Liver (tissue), 9 donors: ENCODE results near the gene ZNF496. TPM values are rescaled to one million over a fixed set of nuclear protein-coding genes. Genes with fewer than 3 reads are reported as not detected.

Experiments
- DNase-seq: peaks from one replicate; pipeline ENCODE4 v3.0.0-alpha.2; 2017; ENCODE audit warnings: low spot score
- H3K27ac ChIP-seq, 2 donors: one replicate each; pipeline ENCODE4 v1.7.0; 2013; ENCODE audit warnings: inconsistent platforms in 2 of 2, low read length in 2 of 2, control low read depth in 1 of 2, low read depth in 1 of 2, mild to moderate bottlenecking in 1 of 2
- H3K27me3 ChIP-seq, 4 donors: one replicate each; pipeline versions ENCODE4 v1.6.1 to v1.7.0; 2013; ENCODE audit warnings: low read length in 3 of 4, inconsistent platforms in 1 of 4, mild to moderate bottlenecking in 1 of 4, moderate library complexity in 1 of 4; ENCODE audit not compliant: control insufficient read depth in 4 of 4, insufficient read depth in 4 of 4
- H3K36me3 ChIP-seq, 4 donors: one replicate each; pipeline versions ENCODE4 v1.6.1 to v1.7.0; 2013; ENCODE audit warnings: low read length in 3 of 4, mild to moderate bottlenecking in 3 of 4, low read depth in 1 of 4, moderate library complexity in 1 of 4; ENCODE audit not compliant: control insufficient read depth in 4 of 4, insufficient read depth in 3 of 4
- H3K4me1 ChIP-seq, 4 donors: one replicate each; pipeline versions ENCODE4 v1.6.1 to v1.7.0; 2013; ENCODE audit warnings: low read length in 3 of 4, mild to moderate bottlenecking in 3 of 4, moderate library complexity in 1 of 4; ENCODE audit not compliant: control insufficient read depth in 4 of 4, insufficient read depth in 4 of 4
- H3K4me3 ChIP-seq, 3 donors: one replicate each; pipeline versions ENCODE4 v1.6.1 to v1.7.0; 2013; ENCODE audit warnings: low read length in 3 of 3, control low read depth in 1 of 3, low read depth in 1 of 3, mild to moderate bottlenecking in 1 of 3
- H3K9ac ChIP-seq, 2 donors: one replicate each; pipeline ENCODE4 v1.7.0; 2013; ENCODE audit warnings: low read length in 2 of 2, mild to moderate bottlenecking in 2 of 2, moderate library complexity in 2 of 2, control low read depth in 1 of 2, low read depth in 1 of 2
- H3K9me3 ChIP-seq, 4 donors: one replicate each; pipeline versions ENCODE4 v1.6.1 to v1.7.0; 2013; ENCODE audit warnings: low read length in 3 of 4; ENCODE audit not compliant: control insufficient read depth in 4 of 4
- ATF3 ChIP-seq: IDR thresholded peaks from 2 replicates; pipeline ENCODE4 v1.6.1; 2016; ENCODE audit warnings: antibody characterized with exemption
- CTCF ChIP-seq: fragments of 150-350 bp; IDR thresholded peaks from 2 replicates; pipeline ENCODE4 v1.5.1; 2017; ENCODE audit warnings: improper control_type of control experiment, low read depth, low read length; ENCODE audit not compliant: missing input control
- EGR1 ChIP-seq, 2 donors: IDR thresholded peaks; 2 replicates each; pipeline ENCODE4 v1.6.1; 2016 to 2018; ENCODE audit warnings: antibody characterized with exemption in 2 of 2, low read depth in 2 of 2
- FOXA1 ChIP-seq: IDR thresholded peaks from 2 replicates; pipeline ENCODE4 v1.6.1; 2016; ENCODE audit warnings: antibody characterized with exemption
- FOXA2 ChIP-seq: IDR thresholded peaks from 2 replicates; pipeline ENCODE4 v1.6.1; 2016; ENCODE audit warnings: antibody characterized with exemption
- GABPA ChIP-seq, 2 donors: IDR thresholded peaks in 1 of 2; conservative IDR thresholded peaks in 1 of 2; 2 replicates each; pipeline ENCODE4 v1.6.1; 2016; ENCODE audit warnings: antibody characterized with exemption in 2 of 2, mild to moderate bottlenecking in 1 of 2, moderate library complexity in 1 of 2
- HNF4A ChIP-seq, 2 donors: conservative IDR thresholded peaks; 2 replicates each; pipeline ENCODE4 v1.6.1; 2016; ENCODE audit warnings: antibody characterized with exemption in 2 of 2, mild to moderate bottlenecking in 2 of 2
- HNF4G ChIP-seq: IDR thresholded peaks from 2 replicates; pipeline ENCODE4 v1.6.1; 2016; ENCODE audit warnings: antibody characterized with exemption
- JUND ChIP-seq, 2 donors: IDR thresholded peaks; 2 replicates each; pipeline ENCODE4 v1.6.1; 2016; ENCODE audit warnings: antibody characterized with exemption in 2 of 2
- MAX ChIP-seq: IDR thresholded peaks from 2 replicates; pipeline ENCODE4 v1.6.1; 2016; ENCODE audit warnings: antibody characterized with exemption
- NR2F2 ChIP-seq: IDR thresholded peaks from 2 replicates; pipeline ENCODE4 v1.6.1; 2016; ENCODE audit warnings: antibody characterized with exemption
- RAD21 ChIP-seq, 2 donors: IDR thresholded peaks; 2 replicates each; pipeline ENCODE4 v1.6.1; 2016; ENCODE audit warnings: antibody characterized with exemption in 2 of 2, mild to moderate bottlenecking in 2 of 2
- REST ChIP-seq: IDR thresholded peaks from 2 replicates; pipeline ENCODE4 v1.6.1; 2016; ENCODE audit warnings: antibody characterized with exemption, mild to moderate bottlenecking
- RXRA ChIP-seq, 2 donors: IDR thresholded peaks; 2 replicates each; pipeline ENCODE4 v1.6.1; 2017 to 2018; ENCODE audit warnings: antibody characterized with exemption in 2 of 2, mild to moderate bottlenecking in 1 of 2
- SP1 ChIP-seq: IDR thresholded peaks from 2 replicates; pipeline ENCODE4 v1.6.1; 2018; ENCODE audit warnings: antibody characterized with exemption, mild to moderate bottlenecking
- TAF1 ChIP-seq: conservative IDR thresholded peaks from 2 replicates; pipeline ENCODE4 v1.6.1; 2016; ENCODE audit warnings: antibody characterized with exemption, mild to moderate bottlenecking
- YY1 ChIP-seq: IDR thresholded peaks from 2 replicates; pipeline ENCODE4 v1.6.1; 2016; ENCODE audit warnings: antibody characterized with exemption, mild to moderate bottlenecking
- ZBTB33 ChIP-seq: IDR thresholded peaks from 2 replicates; pipeline ENCODE4 v1.6.1; 2016; ENCODE audit warnings: antibody characterized with exemption
- WGBS: extraction: QIAGEN DNeasy Blood & Tissue Kit; methylation state at CpG from one replicate; pipeline ENCODE4 v1.1.7; 2013; 5-methylcytosine and 5-hydroxymethylcytosine counted together
- polyA plus RNA-seq, 2 donors: library from polyadenylated mRNA; stranded (reverse) in 1 of 2; unstranded in 1 of 2; fragments of 200-250 nt in 1 of 2; fragments of >200 nt in 1 of 2; fragmentation: Nextera tagmentation in 1 of 2; extraction: Ambion mirVana in 1 of 2; gene quantifications; one replicate each; pipeline versions ENCODE4 v1.2.1 to v1.2.3, GENCODE V29; 2013 to 2015
- total RNA-seq, 2 donors: library from RNA; depleted of rRNA; stranded (reverse); fragments of >200 nt; gene quantifications; one replicate each; pipeline ENCODE4 v1.2.3, GENCODE V29; 2014
- donor health status: healthy.
- donor health status: healthy.
- donor health status: healthy.
- donor health status: healthy.
- donor health status: healthy.

ZNF496 gene
- total and polyA plus RNA-seq, 4 donors = 0.93 to 7.5 (median 4.7) TPM

GRCh38 chr1:247316590-247317197, 15.0 kb downstream of the ZNF496 start:
- H3K4me1 ChIP-seq = no peaks in the 10 kb centered on the region
- H3K27ac ChIP-seq = no peak overlapping the region
- H3K9me3 ChIP-seq = no peaks in the 10 kb centered on the region
- H3K36me3 ChIP-seq = peaks cover 3 to 16% (median 5%) of the 10 kb centered on the region in 4 donors
- H3K4me3 ChIP-seq = no peak overlapping the region
- 92% methylated on average over 5 of the region's 5 CpGs for WGBS
- no peak for TF ChIP-seq TAF1
- no peak for TF ChIP-seq RAD21 (IDR thresholded peaks at IDR 0.05)
- no peak for TF ChIP-seq FOXA2
- no peak for TF ChIP-seq NR2F2
- no peak for TF ChIP-seq HNF4A (conservative IDR thresholded peaks at IDR 0.05)
- TF ChIP-seq CTCF = no peak
- TF ChIP-seq GABPA (IDR thresholded peaks at IDR 0.05 in 1 of 2, conservative IDR thresholded peaks at IDR 0.05 in 1 of 2) = no peak
- no peak for TF ChIP-seq SP1
- no peak for TF ChIP-seq YY1
- TF ChIP-seq ATF3 = no peak
- TF ChIP-seq FOXA1 = no peak
- no peak for TF ChIP-seq HNF4G
- TF ChIP-seq RXRA (IDR thresholded peaks at IDR 0.05) = no peak
- no peak for TF ChIP-seq MAX
- TF ChIP-seq JUND (IDR thresholded peaks at IDR 0.05) = no peak
- no peak for TF ChIP-seq ZBTB33
- TF ChIP-seq EGR1 (IDR thresholded peaks at IDR 0.05; ENCODE audit: low read depth in 2 of 2) = no peak
- no peak for TF ChIP-seq REST
- H3K27me3 ChIP-seq = no peaks in the 10 kb centered on the region
- no peak for DNase-seq
- H3K9ac ChIP-seq = no peak overlapping the region
